Measurements from ENCODE around the gene IL5RA. TPM values are rescaled to one million over a fixed set of nuclear protein-coding genes. Genes with fewer than 3 reads are reported as not detected.

Gene IL5RA
- total and polyA plus RNA-seq, 7 donors = under 0.01 to 0.49 (median 0.10) TPM; not detected in 3

DNA sequence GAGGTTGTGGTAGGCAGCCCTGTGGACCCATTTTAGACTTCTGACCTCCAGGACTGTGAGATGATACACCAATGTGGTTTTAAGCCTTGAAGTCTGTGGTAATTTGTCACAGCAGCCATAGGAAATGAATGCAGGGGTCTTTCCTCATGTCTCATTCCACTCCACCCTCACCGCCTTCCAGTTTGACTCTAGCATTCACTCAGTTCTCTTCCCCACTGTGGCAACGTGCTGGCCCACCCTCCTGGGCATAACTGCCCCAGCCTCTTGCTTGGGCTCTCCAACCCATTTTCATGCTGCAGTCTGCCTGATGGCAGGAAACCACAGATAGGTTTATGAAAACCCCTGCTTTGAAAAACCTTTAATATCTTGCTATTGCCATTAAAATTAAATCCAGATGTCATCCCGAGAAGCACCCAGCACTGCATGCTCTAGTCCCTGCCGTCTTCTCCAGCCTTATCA lies 9.2 kb upstream of the IL5RA start:
- WGBS, 2 donors = 79 to 82% methylated on average over 4 of the region's 4 CpGs
- intact Hi-C loops (cut with DNase I) = no loop called here
- DNase-seq = no peak
- no peak overlapping the region for H3K27ac ChIP-seq
- no peaks in the 10 kb centered on the region for H3K36me3 ChIP-seq
- H3K4me1 ChIP-seq = no peaks in the 10 kb centered on the region
- no peak for TF ChIP-seq EP300 (IDR thresholded peaks at IDR 0.05)
- TF ChIP-seq, protein P1, sequence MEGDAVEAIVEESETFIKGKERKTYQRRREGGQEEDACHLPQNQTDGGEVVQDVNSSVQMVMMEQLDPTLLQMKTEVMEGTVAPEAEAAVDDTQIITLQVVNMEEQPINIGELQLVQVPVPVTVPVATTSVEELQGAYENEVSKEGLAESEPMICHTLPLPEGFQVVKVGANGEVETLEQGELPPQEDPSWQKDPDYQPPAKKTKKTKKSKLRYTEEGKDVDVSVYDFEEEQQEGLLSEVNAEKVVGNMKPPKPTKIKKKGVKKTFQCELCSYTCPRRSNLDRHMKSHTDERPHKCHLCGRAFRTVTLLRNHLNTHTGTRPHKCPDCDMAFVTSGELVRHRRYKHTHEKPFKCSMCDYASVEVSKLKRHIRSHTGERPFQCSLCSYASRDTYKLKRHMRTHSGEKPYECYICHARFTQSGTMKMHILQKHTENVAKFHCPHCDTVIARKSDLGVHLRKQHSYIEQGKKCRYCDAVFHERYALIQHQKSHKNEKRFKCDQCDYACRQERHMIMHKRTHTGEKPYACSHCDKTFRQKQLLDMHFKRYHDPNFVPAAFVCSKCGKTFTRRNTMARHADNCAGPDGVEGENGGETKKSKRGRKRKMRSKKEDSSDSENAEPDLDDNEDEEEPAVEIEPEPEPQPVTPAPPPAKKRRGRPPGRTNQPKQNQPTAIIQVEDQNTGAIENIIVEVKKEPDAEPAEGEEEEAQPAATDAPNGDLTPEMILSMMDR (IDR thresholded peaks at IDR 0.05) = no peak
- no peak for TF ChIP-seq POLR2AphosphoS5 (IDR thresholded peaks at IDR 0.05)
- no peak for TF ChIP-seq POLR2A (IDR thresholded peaks at IDR 0.05)
- no peak overlapping the region for H3K4me3 ChIP-seq
- no peaks in the 10 kb centered on the region for H3K9me3 ChIP-seq
- no peaks in the 10 kb centered on the region for H3K27me3 ChIP-seq

DNA sequence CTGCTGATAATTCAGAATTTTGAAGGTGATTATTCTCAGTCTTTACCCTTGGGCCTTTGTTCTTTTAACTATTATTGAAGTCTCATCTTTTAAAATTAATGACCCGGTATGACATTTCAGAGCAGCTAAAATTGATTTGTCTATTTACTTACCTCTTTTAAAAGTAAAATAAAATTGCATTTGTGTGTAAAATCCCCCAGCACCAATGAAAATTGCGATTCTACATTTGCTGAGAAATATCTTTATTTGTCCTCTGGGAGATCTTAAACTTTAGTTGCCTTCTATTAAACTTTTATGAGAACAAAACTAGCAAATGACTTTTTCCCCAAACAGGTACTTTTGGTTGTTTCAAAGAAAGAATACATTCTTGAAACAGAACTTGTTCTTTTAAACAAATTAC lies 7.5 kb upstream of the IL5RA start:
- TF ChIP-seq EP300 (IDR thresholded peaks at IDR 0.05) (no peak), POLR2A (IDR thresholded peaks at IDR 0.05) (no peak), POLR2AphosphoS5 (IDR thresholded peaks at IDR 0.05) (no peak)
- TF ChIP-seq, protein P1 (IDR thresholded peaks at IDR 0.05) = no peak
- Histone ChIP-seq H3K27ac (no peak overlapping the region), H3K36me3 (no peaks in the 10 kb centered on the region), H3K4me1 (no peaks in the 10 kb centered on the region), H3K4me3 (no peak overlapping the region), H3K27me3 (no peaks in the 10 kb centered on the region), H3K9me3 (no peaks in the 10 kb centered on the region)
- DNase-seq = no peak
- 73 to 79% methylated on average over 2 of the region's 2 CpGs for WGBS, 2 donors
- intact Hi-C loops (cut with DNase I) = no loop called here

DNA sequence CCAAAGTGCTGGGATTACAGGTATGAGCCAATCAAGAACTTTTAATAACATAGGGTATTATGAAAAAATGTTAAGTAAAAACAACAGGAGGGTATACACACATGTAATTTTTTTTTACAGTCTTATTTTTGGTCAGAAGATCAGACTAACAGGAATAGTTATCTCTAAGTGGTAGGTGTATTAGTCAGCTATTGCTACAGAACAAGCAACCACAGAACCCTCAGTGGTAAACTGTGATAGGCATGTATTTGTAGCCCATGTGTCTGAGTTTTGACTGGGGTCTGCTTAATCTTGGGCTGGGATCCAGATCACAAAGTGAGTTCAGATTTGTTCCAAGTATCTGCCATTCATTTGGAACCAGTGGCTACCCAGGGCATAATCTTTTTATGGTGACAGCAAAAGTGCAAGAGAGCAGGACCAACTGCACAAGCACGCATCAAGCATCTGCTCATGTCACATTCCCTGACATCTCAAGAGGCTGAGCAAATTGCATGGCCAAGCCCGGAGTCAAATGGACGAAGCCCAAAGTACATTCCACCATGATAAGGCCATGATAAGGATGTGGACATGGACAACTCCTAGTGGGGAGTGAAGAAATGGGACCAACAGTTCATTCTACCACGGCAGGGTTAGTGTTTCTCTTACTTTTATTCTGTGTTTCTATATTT lies 3.0 kb upstream of the IL5RA start:
- H3K4me1 ChIP-seq = no peaks in the 10 kb centered on the region
- no peaks in the 10 kb centered on the region for H3K9me3 ChIP-seq
- 79 to 91% methylated on average over 4 of the region's 4 CpGs for WGBS, 2 donors

DNA sequence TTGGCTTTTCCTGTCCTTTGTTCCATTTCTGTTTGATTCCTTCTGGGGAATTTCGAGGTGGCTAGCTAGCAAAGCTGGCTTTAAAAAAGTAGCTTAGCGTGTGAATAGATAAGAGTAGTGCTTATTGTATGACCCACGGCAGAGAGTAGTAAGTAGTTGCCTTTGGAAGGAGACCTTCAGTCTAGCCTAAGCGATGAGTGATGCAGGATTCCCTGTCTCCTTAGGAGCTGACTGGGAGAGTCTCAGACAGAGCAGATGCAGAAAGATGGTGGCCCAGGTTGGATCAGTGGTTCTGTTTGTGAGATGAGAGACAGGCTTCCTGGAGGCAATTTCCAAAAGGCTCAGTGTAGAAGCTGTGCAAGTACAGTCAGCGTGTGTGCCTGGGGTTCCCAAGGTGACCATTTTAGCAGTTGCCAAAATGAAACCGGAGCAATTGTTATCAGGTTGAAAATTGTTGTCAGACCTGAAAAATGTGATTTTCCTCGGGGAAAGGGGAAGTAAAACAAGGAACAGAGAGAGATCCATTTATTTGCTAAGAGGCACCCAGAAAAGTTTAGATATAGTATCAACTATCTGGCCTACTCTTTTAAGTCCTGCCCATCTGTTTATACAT lies 681 bp upstream of the IL5RA start:
- intact Hi-C loops (cut with DNase I) = no loop called here
- 66 to 67% methylated on average over 7 of the region's 7 CpGs for WGBS, 2 donors

More for the DNA sequence above, 3.0 kb upstream of the IL5RA start:
- no peak for DNase-seq
- H3K36me3 ChIP-seq = no peaks in the 10 kb centered on the region
- no peak overlapping the region for H3K27ac ChIP-seq
- intact Hi-C loops (cut with DNase I) = no loop called here
- TF ChIP-seq, protein P1 (IDR thresholded peaks at IDR 0.05) = no peak
- no peak for TF ChIP-seq POLR2A (IDR thresholded peaks at IDR 0.05)
- TF ChIP-seq POLR2AphosphoS5 (IDR thresholded peaks at IDR 0.05) = no peak
- TF ChIP-seq EP300 (IDR thresholded peaks at IDR 0.05) = no peak
- H3K27me3 ChIP-seq = no peaks in the 10 kb centered on the region
- H3K4me3 ChIP-seq = no peak overlapping the region

More for the DNA sequence above, 681 bp upstream of the IL5RA start:
- H3K27ac ChIP-seq = no peak overlapping the region
- H3K9me3 ChIP-seq = no peaks in the 10 kb centered on the region
- TF ChIP-seq EP300 (IDR thresholded peaks at IDR 0.05) (no peak), POLR2A (IDR thresholded peaks at IDR 0.05) (no peak), POLR2AphosphoS5 (IDR thresholded peaks at IDR 0.05) (no peak)
- TF ChIP-seq, protein P1 (IDR thresholded peaks at IDR 0.05) = no peak
- DNase-seq = no peak
- no peaks in the 10 kb centered on the region for H3K4me1 ChIP-seq
- no peaks in the 10 kb centered on the region for H3K27me3 ChIP-seq
- no peaks in the 10 kb centered on the region for H3K36me3 ChIP-seq
- H3K4me3 ChIP-seq = no peak overlapping the region

Data from sigmoid colon (tissue), 7 donors.